SK-N-SH (cell line): ENCODE measurements around the gene PHACTR3. TPM values are rescaled to one million over a fixed set of nuclear protein-coding genes. Genes with fewer than 3 reads are reported as not detected.

ENCODE experiments used
- CTCF ChIA-PET: fragments of 300-600, 350-600 bp; formaldehyde crosslinking; extraction: SDS; loops from one replicate; lab custom pipeline; 2021; lab: Yijun Ruan, JAX
- POLR2A ChIA-PET: fragments of 350-600 bp; sonication (Branson Sonifier 250); formaldehyde crosslinking; extraction: SDS; loops from one replicate; lab custom pipeline; 2020; ENCODE audit warnings: antibody characterized with exemption, inconsistent platforms; lab: Yijun Ruan, JAX
- DNase-seq: peaks from one replicate; pipeline ENCODE4 v3.0.0; 2012
- H2AFZ ChIP-seq: fragments of 200-600 bp; sonication (generic); 2 replicates; pipeline ENCODE4 v1.8.1; 2016; ENCODE audit warnings: antibody characterized with exemption, mild to moderate bottlenecking, low read depth
- H3F3A ChIP-seq: fragments of 200-600 bp; sonication (generic); replicated peaks from 2 replicates; pipeline ENCODE3; 2016; ENCODE audit warnings: antibody characterized with exemption, mild to moderate bottlenecking; ENCODE audit not compliant: insufficient read depth
- H3K27ac ChIP-seq, 2 experiments: fragments of 200-500 bp in 1 of 2; fragments of 200-600 bp in 1 of 2; sonication (Bioruptor generic) in 1 of 2; sonication (generic), shearing (Covaris generic) in 1 of 2; 2 replicates each; pipeline versions ENCODE4 v1.5.1 to v1.6.1; 2014 to 2016; ENCODE audit warnings: low read depth in 2 of 2, inconsistent platforms in 1 of 2, low read length in 1 of 2, mild to moderate bottlenecking in 1 of 2, mixed read lengths in 1 of 2
- H3K27me3 ChIP-seq: fragments of 200-600 bp; sonication (generic), shearing (Covaris generic); 2 replicates; pipeline ENCODE4 v1.6.1; 2016; ENCODE audit warnings: mixed run types; ENCODE audit not compliant: insufficient read depth
- H3K36me3 ChIP-seq, 2 experiments: fragments of 200-500 bp in 1 of 2; fragments of 200-600 bp in 1 of 2; sonication (Bioruptor generic) in 1 of 2; sonication (generic) in 1 of 2; replicated peaks in 1 of 2; 2 replicates each; pipeline versions ENCODE3 to v1.5.1; 2014 to 2016; ENCODE audit warnings: low read length in 1 of 2, mild to moderate bottlenecking in 1 of 2; ENCODE audit not compliant: insufficient read depth in 2 of 2, control insufficient read depth in 1 of 2
- H3K4me1 ChIP-seq, 2 experiments: fragments of 200-500 bp in 1 of 2; fragments of 200-600 bp in 1 of 2; sonication (Bioruptor generic) in 1 of 2; sonication (generic), shearing (Covaris generic) in 1 of 2; 2 replicates each; pipeline versions ENCODE4 v1.5.1 to v1.6.1; 2014 to 2016; ENCODE audit warnings: low read depth in 1 of 2, low read length in 1 of 2, mixed run types in 1 of 2; ENCODE audit not compliant: insufficient read depth in 2 of 2, control insufficient read depth in 1 of 2
- H3K4me2 ChIP-seq: fragments of 200-600 bp; sonication (generic), shearing (Covaris generic); 2 replicates; pipeline ENCODE4 v1.6.1; 2017; ENCODE audit warnings: mixed run types
- H3K4me3 ChIP-seq, 2 experiments: fragments of 200-500 bp in 1 of 2; fragments of 200-600 bp in 1 of 2; sonication (Bioruptor generic) in 1 of 2; sonication (generic), shearing (Covaris generic) in 1 of 2; 2 replicates each; pipeline versions ENCODE4 v1.5.1 to v1.8.1; 2014 to 2016; ENCODE audit warnings: low read depth in 2 of 2, inconsistent platforms in 1 of 2, low read length in 1 of 2, mild to moderate bottlenecking in 1 of 2, mixed read lengths in 1 of 2, moderate library complexity in 1 of 2
- H3K79me2 ChIP-seq: fragments of 200-600 bp; sonication (generic); 2 replicates; pipeline ENCODE4 v1.8.1; 2017; ENCODE audit warnings: mild to moderate bottlenecking; ENCODE audit not compliant: insufficient read depth
- H3K9ac ChIP-seq: fragments of 200-600 bp; sonication (generic); 2 replicates; pipeline ENCODE4 v1.6.1; 2017; ENCODE audit warnings: mixed run types
- H3K9me2 ChIP-seq: fragments of 200-600 bp; sonication (generic); 2 replicates; pipeline ENCODE4 v1.6.1; 2017; ENCODE audit warnings: mixed run types
- H3K9me3 ChIP-seq: fragments of 200-600 bp; sonication (generic); 2 replicates; pipeline ENCODE4 v1.6.1; 2017; ENCODE audit warnings: mixed run types, mild to moderate bottlenecking, moderate library complexity
- H4K20me1 ChIP-seq: fragments of 200-600 bp; sonication (generic); 2 replicates; pipeline ENCODE4 v1.6.1; 2017; ENCODE audit warnings: mild to moderate bottlenecking, mixed run types; ENCODE audit not compliant: insufficient read depth
- CHD2 ChIP-seq: fragments of 150-350 bp; IDR thresholded peaks from 2 replicates; pipeline ENCODE4 v1.6.1; 2018; ENCODE audit warnings: low read length; ENCODE audit not compliant: partially characterized antibody
- ELF1 ChIP-seq: IDR thresholded peaks from 2 replicates; pipeline ENCODE4 v1.4.0; 2012
- FOXJ3 ChIP-seq: sonication (generic); formaldehyde crosslinking; IDR thresholded peaks from 2 replicates; pipeline ENCODE4 v1.5.1; 2020; ENCODE audit warnings: mild to moderate bottlenecking, missing genetic modification reagents
- GATA2 ChIP-seq: sonication (generic); formaldehyde crosslinking; IDR thresholded peaks from 2 replicates; pipeline ENCODE4 v1.5.0; 2020; ENCODE audit warnings: mild to moderate bottlenecking, missing genetic modification reagents
- POLR2AphosphoS5 ChIP-seq: IDR thresholded peaks from 2 replicates; pipeline ENCODE4 v1.6.1; 2012; ENCODE audit warnings: low read depth, low read length
- RFX5 ChIP-seq: IDR thresholded peaks from 2 replicates; pipeline ENCODE4 v1.6.1; 2012; ENCODE audit warnings: mild to moderate bottlenecking, improper control_type of control experiment, low read length
- SIN3A ChIP-seq: IDR thresholded peaks from 2 replicates; pipeline ENCODE4 v1.6.1; 2012; ENCODE audit warnings: low read depth, mild to moderate bottlenecking, low read length, moderate library complexity, borderline replicate concordance
- SMC3 ChIP-seq: IDR thresholded peaks from 2 replicates; pipeline ENCODE4 v1.6.1; 2012; ENCODE audit warnings: low read depth, low read length, improper control_type of control experiment
- YY1 ChIP-seq: IDR thresholded peaks from 2 replicates; pipeline ENCODE4 v1.4.0; 2012; ENCODE audit warnings: low read depth, mild to moderate bottlenecking
- WGBS: methylation state at CpG from one replicate; pipeline ENCODE4 v1.1.6; 2017; ENCODE audit warnings: low lambda C conversion rate; 5-methylcytosine and 5-hydroxymethylcytosine counted together
- polyA plus RNA-seq, 3 experiments: library from polyadenylated mRNA; depleted of rRNA; stranded (reverse); fragments of >200 nt; gene quantifications; 2 replicates each; pipeline ENCODE4 v1.2.3, GENCODE V29; 2012
- TF ChIP-seq, protein P1 (sequence below): fragments of 150-350 bp; IDR thresholded peaks from 2 replicates; pipeline ENCODE4 v1.6.1; 2017; ENCODE audit warnings: antibody characterized with exemption, low read length, low read depth, borderline replicate concordance
- TF ChIP-seq, protein P2 (sequence below): IDR thresholded peaks from 2 replicates; pipeline ENCODE4 v1.6.1; 2012; ENCODE audit warnings: mild to moderate bottlenecking, low read depth, low read length, moderate library complexity
- TF ChIP-seq, protein P3 (sequence below): IDR thresholded peaks from 2 replicates; pipeline ENCODE4 v1.4.0; 2012; ENCODE audit warnings: low read depth
- TF ChIP-seq, protein P4 (sequence below): fragments of 200-600 bp; sonication (generic); IDR thresholded peaks from 2 replicates; pipeline ENCODE4 v1.6.1; 2017; ENCODE audit warnings: antibody characterized with exemption, mild to moderate bottlenecking, moderate library complexity

PHACTR3 gene
- polyA plus RNA-seq, 1 of the 3 experiments (the other 2 are of a cell fraction): 0.10 TPM

DNA sequence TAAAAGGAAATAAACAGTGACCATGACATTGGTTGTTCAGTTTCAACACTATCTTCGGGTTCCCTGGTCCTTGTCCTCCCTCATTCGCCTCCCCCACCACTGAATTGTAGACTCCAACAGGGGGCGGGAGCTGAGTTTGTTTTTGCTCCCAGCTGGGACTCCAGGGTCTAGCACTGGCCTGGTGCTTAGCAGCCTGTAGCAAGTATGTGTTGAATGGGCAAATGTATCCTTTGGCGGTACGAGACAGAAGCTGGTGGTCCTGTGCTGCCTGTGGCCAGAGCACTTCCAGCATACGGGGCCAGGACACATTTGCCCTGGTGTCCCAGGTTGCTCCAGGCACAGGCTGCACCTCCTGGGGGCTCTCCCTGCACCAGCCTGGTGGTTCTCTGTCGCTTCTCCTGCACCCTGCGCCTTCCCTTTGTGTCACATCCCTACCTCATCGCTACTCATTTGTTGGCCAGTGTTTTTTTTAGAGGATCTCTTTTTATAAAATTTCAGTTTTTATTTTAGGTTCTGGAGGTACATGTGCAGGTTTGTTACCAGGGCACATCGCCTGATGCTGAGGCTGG lies 40.1 kb downstream of the PHACTR3 start:
- Histone ChIP-seq H3K9me3 (no peaks in the 10 kb centered on the region), H4K20me1 (no peaks in the 10 kb centered on the region)
- TF ChIP-seq, protein P1, sequence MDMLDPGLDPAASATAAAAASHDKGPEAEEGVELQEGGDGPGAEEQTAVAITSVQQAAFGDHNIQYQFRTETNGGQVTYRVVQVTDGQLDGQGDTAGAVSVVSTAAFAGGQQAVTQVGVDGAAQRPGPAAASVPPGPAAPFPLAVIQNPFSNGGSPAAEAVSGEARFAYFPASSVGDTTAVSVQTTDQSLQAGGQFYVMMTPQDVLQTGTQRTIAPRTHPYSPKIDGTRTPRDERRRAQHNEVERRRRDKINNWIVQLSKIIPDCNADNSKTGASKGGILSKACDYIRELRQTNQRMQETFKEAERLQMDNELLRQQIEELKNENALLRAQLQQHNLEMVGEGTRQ: no peak
- TF ChIP-seq RFX5 (no peak), YY1 (no peak), GATA2 (CRISPR knock-in tag) (no peak), FOXJ3 (CRISPR knock-in tag) (no peak), POLR2AphosphoS5 (no peak), CHD2 (no peak), SIN3A (no peak), ELF1 (no peak), SMC3 (no peak)
- TF ChIP-seq, protein P2, sequence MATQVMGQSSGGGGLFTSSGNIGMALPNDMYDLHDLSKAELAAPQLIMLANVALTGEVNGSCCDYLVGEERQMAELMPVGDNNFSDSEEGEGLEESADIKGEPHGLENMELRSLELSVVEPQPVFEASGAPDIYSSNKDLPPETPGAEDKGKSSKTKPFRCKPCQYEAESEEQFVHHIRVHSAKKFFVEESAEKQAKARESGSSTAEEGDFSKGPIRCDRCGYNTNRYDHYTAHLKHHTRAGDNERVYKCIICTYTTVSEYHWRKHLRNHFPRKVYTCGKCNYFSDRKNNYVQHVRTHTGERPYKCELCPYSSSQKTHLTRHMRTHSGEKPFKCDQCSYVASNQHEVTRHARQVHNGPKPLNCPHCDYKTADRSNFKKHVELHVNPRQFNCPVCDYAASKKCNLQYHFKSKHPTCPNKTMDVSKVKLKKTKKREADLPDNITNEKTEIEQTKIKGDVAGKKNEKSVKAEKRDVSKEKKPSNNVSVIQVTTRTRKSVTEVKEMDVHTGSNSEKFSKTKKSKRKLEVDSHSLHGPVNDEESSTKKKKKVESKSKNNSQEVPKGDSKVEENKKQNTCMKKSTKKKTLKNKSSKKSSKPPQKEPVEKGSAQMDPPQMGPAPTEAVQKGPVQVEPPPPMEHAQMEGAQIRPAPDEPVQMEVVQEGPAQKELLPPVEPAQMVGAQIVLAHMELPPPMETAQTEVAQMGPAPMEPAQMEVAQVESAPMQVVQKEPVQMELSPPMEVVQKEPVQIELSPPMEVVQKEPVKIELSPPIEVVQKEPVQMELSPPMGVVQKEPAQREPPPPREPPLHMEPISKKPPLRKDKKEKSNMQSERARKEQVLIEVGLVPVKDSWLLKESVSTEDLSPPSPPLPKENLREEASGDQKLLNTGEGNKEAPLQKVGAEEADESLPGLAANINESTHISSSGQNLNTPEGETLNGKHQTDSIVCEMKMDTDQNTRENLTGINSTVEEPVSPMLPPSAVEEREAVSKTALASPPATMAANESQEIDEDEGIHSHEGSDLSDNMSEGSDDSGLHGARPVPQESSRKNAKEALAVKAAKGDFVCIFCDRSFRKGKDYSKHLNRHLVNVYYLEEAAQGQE: no peak
- TF ChIP-seq, protein P3, sequence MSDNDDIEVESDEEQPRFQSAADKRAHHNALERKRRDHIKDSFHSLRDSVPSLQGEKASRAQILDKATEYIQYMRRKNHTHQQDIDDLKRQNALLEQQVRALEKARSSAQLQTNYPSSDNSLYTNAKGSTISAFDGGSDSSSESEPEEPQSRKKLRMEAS: no peak
- TF ChIP-seq, protein P4, sequence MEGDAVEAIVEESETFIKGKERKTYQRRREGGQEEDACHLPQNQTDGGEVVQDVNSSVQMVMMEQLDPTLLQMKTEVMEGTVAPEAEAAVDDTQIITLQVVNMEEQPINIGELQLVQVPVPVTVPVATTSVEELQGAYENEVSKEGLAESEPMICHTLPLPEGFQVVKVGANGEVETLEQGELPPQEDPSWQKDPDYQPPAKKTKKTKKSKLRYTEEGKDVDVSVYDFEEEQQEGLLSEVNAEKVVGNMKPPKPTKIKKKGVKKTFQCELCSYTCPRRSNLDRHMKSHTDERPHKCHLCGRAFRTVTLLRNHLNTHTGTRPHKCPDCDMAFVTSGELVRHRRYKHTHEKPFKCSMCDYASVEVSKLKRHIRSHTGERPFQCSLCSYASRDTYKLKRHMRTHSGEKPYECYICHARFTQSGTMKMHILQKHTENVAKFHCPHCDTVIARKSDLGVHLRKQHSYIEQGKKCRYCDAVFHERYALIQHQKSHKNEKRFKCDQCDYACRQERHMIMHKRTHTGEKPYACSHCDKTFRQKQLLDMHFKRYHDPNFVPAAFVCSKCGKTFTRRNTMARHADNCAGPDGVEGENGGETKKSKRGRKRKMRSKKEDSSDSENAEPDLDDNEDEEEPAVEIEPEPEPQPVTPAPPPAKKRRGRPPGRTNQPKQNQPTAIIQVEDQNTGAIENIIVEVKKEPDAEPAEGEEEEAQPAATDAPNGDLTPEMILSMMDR: no peak
- TF ChIP-seq, all 33 proteins: peak for 0
- Histone ChIP-seq H3K79me2 (no peaks in the 10 kb centered on the region), H3K9me2 (no peaks in the 10 kb centered on the region), H2AFZ (no peak overlapping the region), H3K4me2 (no peak overlapping the region), H3K36me3 (no peaks in the 10 kb centered on the region), H3K4me3 (no peak overlapping the region), H3K27ac (no peak overlapping the region), H3K27me3 (no peaks in the 10 kb centered on the region), H3F3A (no peaks in the 10 kb centered on the region), H3K9ac (no peak overlapping the region), H3K4me1 (no peaks in the 10 kb centered on the region; a peak in 1 of 4 replicates)
- CTCF ChIA-PET: no interaction called here
- 50% methylated on average over 8 of the region's 10 CpGs for WGBS
- no peak for DNase-seq
- POLR2A ChIA-PET: no interaction called here
